Endodermal cell (in vitro differentiated cells): ENCODE results near the gene ARHGAP27. TPM values are rescaled to one million over a fixed set of nuclear protein-coding genes. Genes with fewer than 3 reads are reported as not detected.

ENCODE experiments used
- DNase-seq: peaks from one replicate; pipeline ENCODE4 v3.0.0-alpha.2; 2017
- H3K27ac ChIP-seq: 2 replicates; pipeline ENCODE4 v1.5.1; 2013; ENCODE audit warnings: mild to moderate bottlenecking, low read depth, low read length, moderate library complexity
- H3K27me3 ChIP-seq: 2 replicates; pipeline ENCODE4 v1.6.1; 2013; ENCODE audit warnings: mild to moderate bottlenecking, low read length, moderate library complexity; ENCODE audit not compliant: insufficient read depth, control insufficient read depth, poor library complexity, severe bottlenecking
- H3K36me3 ChIP-seq: 2 replicates; pipeline ENCODE4 v1.7.0; 2013; ENCODE audit warnings: mild to moderate bottlenecking, low read length, moderate library complexity; ENCODE audit not compliant: control insufficient read depth, insufficient read depth
- H3K4me1 ChIP-seq: one replicate; pipeline ENCODE4 v1.7.0; 2013; ENCODE audit warnings: low read length; ENCODE audit not compliant: control insufficient read depth, insufficient read depth
- H3K4me3 ChIP-seq: 2 replicates; pipeline ENCODE4 v1.5.1; 2013; ENCODE audit warnings: mild to moderate bottlenecking, low read length, moderate library complexity
- H3K9ac ChIP-seq: 2 replicates; pipeline ENCODE4 v1.6.1; 2013; ENCODE audit warnings: mild to moderate bottlenecking, low read length, moderate library complexity; ENCODE audit not compliant: poor library complexity, severe bottlenecking; ENCODE audit errors: extremely low read depth
- H3K9me3 ChIP-seq: 2 replicates; pipeline ENCODE4 v1.6.1; 2013; ENCODE audit warnings: mild to moderate bottlenecking, low read length, moderate library complexity; ENCODE audit not compliant: control insufficient read depth
- H3K27ac Mint-ChIP-seq: 2 replicates; pipeline ENCODE4 v1.8.0; 2020; ENCODE audit warnings: mixed read lengths
- H3K27me3 Mint-ChIP-seq: 2 replicates; pipeline ENCODE4 v1.8.0; 2021; ENCODE audit warnings: mild to moderate bottlenecking, mixed read lengths; ENCODE audit not compliant: insufficient read depth
- H3K36me3 Mint-ChIP-seq: 2 replicates; pipeline ENCODE4 v1.8.0; 2020; ENCODE audit warnings: low read depth, mixed read lengths
- H3K4me1 Mint-ChIP-seq: 2 replicates; pipeline ENCODE4 v1.8.0; 2020; ENCODE audit warnings: mixed read lengths
- H3K4me3 Mint-ChIP-seq: 2 replicates; pipeline ENCODE4 v1.8.0; 2020; ENCODE audit warnings: mild to moderate bottlenecking, moderate library complexity, mixed read lengths
- H3K9me3 Mint-ChIP-seq: 2 replicates; pipeline ENCODE4 v1.8.0; 2020; ENCODE audit warnings: mild to moderate bottlenecking, mixed read lengths
- CTCF ChIP-seq: fragments of 200-600 bp; sonication (generic); conservative IDR thresholded peaks from 2 replicates; pipeline ENCODE4 v1.5.0; 2021; ENCODE audit warnings: antibody characterized with exemption, mild to moderate bottlenecking
- WGBS, 2 experiments: methylation state at CpG; one replicate each; pipeline versions ENCODE4 v1.1.5 to v1.1.7; 2013; ENCODE audit warnings: missing lambda C conversion rate in 2 of 2, mixed read lengths in 1 of 2; ENCODE audit not compliant: insufficient coverage in 1 of 2, insufficient read length in 1 of 2; 5-methylcytosine and 5-hydroxymethylcytosine counted together
- total RNA-seq, 2 donors: library from RNA; stranded (reverse); fragmentation: NEBNext Ultra II Directional in 1 of 2; extraction: Animal tissue kit (Norgen Biotek cat#: 25700) in 1 of 2; gene quantifications; 2 replicates in 1 of 2; 3 replicates in 1 of 2; pipeline ENCODE4 v1.2.1, GENCODE V29; 2021

ARHGAP27 gene
- total RNA-seq, 2 donors from 2014 or later: 16.4 to 20.6 TPM

DNA sequence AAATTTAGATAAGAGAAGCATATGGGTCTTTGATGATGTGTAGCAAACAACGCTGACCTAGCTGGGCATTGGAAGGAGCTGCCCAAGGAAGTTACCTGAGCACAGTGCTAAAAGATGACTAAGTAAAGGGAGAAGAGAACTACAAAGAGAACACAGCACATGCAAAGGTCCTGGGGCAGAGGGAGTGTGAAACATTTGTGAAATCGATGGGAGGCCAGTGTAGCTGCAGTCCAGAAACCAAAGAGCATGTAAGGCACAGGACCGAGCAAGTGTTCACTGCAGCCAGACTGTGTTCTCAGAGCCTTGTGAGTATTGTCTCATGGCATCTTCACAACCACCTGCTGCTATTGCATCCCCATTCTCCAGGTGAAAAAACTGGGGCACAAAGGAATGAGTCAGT lies 44.9 kb downstream of the ARHGAP27 start:
- Mint-ChIP-seq H3K27ac (no peak overlapping the region), H3K4me3 (no peak overlapping the region), H3K9me3 (no peaks in the 10 kb centered on the region), H3K4me1 (peaks cover 13% of the 10 kb centered on the region), H3K27me3 (peaks cover 32% of the 10 kb centered on the region), H3K36me3 (no peaks in the 10 kb centered on the region)
- H3K9ac ChIP-seq: no peak overlapping the region
- H3K27me3 ChIP-seq: no peaks in the 10 kb centered on the region
- DNase-seq: no peak
- 88 to 89% methylated on average over 3 of the region's 3 CpGs for whole genome bisulfite sequencing, 2 experiments
- no peak overlapping the region for H3K4me3 ChIP-seq
- no peaks in the 10 kb centered on the region for H3K4me1 ChIP-seq
- no peak for TF ChIP-seq CTCF
- H3K9me3 ChIP-seq: no peaks in the 10 kb centered on the region
- H3K27ac ChIP-seq: no peak overlapping the region
- no peaks in the 10 kb centered on the region for H3K36me3 ChIP-seq

DNA sequence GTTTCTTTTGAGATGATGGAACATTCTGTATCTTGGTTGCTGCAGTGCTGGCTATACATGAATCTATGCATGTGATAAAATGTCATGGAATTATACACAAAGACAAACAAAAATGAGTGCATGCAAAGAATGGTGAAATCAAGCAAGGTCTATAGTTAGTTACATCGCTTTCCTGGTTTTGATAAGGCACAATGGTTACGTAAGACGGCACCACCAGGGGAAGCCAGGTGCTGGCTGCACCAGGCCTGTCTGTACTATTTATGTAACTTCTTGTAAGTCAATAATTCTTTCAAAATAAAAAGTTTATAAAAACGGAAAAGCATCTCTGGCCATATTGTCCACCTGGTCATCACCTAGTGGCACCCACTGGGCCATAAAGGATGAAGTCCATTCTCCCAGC lies 46.5 kb downstream of the ARHGAP27 start:
- 84 to 89% methylated on average over 3 to 4 of the region's 4 CpGs for WGBS, 2 experiments
- no peak for TF ChIP-seq CTCF
- Histone ChIP-seq H3K9ac (no peak overlapping the region), H3K27me3 (no peaks in the 10 kb centered on the region), H3K4me1 (no peaks in the 10 kb centered on the region), H3K9me3 (no peaks in the 10 kb centered on the region), H3K4me3 (no peak overlapping the region), H3K27ac (no peak overlapping the region), H3K36me3 (no peaks in the 10 kb centered on the region)
- Mint-ChIP-seq H3K9me3 (no peaks in the 10 kb centered on the region), H3K27me3 (peaks cover 25% of the 10 kb centered on the region), H3K36me3 (no peaks in the 10 kb centered on the region), H3K4me3 (no peak overlapping the region), H3K4me1 (peaks cover 13% of the 10 kb centered on the region), H3K27ac (no peak overlapping the region)
- DNase-seq: no peak

DNA sequence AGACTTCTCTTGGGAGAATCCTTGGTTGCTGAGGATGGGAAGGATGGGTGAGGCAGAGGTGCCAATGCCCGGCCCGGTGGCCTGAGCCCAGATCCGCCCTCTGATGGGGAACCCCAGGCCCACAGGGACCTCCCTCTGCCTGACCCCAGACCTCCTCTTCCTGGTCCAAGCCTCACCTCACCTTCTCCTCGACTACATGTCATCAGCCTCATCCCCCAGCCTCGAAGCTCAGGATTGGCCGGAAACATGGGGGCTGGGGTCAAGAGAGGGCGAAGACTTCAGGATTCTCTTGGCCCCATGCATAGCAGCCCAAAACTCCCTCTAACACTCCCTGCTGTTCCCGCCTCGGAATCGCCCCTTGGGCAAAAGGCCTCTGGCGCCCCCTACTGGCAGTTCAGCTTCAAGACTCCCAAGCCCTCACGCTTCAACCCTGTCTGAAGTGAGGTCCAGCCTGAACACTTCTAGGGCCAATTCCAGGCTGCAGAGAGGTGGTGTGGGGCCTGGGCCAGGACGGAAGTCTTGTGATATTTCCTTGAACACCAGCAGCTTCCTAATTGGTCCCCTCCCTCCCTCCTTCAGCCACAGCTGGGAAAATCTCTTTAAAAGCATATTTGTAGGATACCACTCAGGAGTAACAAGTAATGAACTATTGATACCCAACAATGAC lies 47.2 kb downstream of the ARHGAP27 start:
- H3K4me1 ChIP-seq: no peaks in the 10 kb centered on the region
- peak; percentile 99 for DNase-seq
- peak; percentile 98 for TF ChIP-seq CTCF
- no peaks in the 10 kb centered on the region for H3K36me3 Mint-ChIP-seq
- H3K4me3 ChIP-seq: no peak overlapping the region
- no peak overlapping the region for H3K9ac ChIP-seq
- H3K9me3 ChIP-seq: no peaks in the 10 kb centered on the region
- H3K27ac Mint-ChIP-seq: no peak overlapping the region
- no peak overlapping the region for H3K4me3 Mint-ChIP-seq
- no peaks in the 10 kb centered on the region for H3K36me3 ChIP-seq
- H3K27me3 Mint-ChIP-seq: peaks cover 24% of the 10 kb centered on the region
- H3K9me3 Mint-ChIP-seq: no peaks in the 10 kb centered on the region
- no peaks in the 10 kb centered on the region for H3K27me3 ChIP-seq
- 11 to 32% methylated on average over 3 to 13 of the region's 13 CpGs for WGBS, 2 experiments
- H3K4me1 Mint-ChIP-seq: peaks cover 13% of the 10 kb centered on the region
- no peak overlapping the region for H3K27ac ChIP-seq
